Breast epithelium (tissue), 4 donors: Measurements from ENCODE around the gene WARS2. TPM values are rescaled to one million over a fixed set of nuclear protein-coding genes. Genes with fewer than 3 reads are reported as not detected.

Experiments used
- DNase-seq, 2 donors: peaks; one replicate each; pipeline ENCODE4 v3.0.0-alpha.2; 2019; ENCODE audit warnings: low spot score in 2 of 2
- H3K27ac ChIP-seq, 2 donors: fragments of 200-600 bp; sonication (generic) in 1 of 2; one replicate each; pipeline ENCODE4 v1.5.1; 2016 to 2019; ENCODE audit warnings: mild to moderate bottlenecking in 1 of 2
- H3K27me3 ChIP-seq, 2 donors: fragments of 200-600 bp; sonication (generic) in 1 of 2; one replicate each; pipeline versions ENCODE4 v1.5.1 to v1.6.0; 2017 to 2019; ENCODE audit warnings: control low read depth in 1 of 2, mild to moderate bottlenecking in 1 of 2
- H3K36me3 ChIP-seq: fragments of 200-600 bp; one replicate; pipeline ENCODE4 v1.5.1; 2019
- H3K4me1 ChIP-seq, 2 donors: fragments of 200-600 bp; sonication (generic); one replicate each; pipeline ENCODE4 v1.5.1; 2016 to 2019; ENCODE audit warnings: control low read depth in 1 of 2
- H3K4me3 ChIP-seq, 3 donors: fragments of 200-600 bp; sonication (generic); 1 replicate in 2 of 3; 2 replicates in 1 of 3; pipeline ENCODE4 v1.5.1; 2016 to 2019; ENCODE audit warnings: mild to moderate bottlenecking in 3 of 3, moderate library complexity in 2 of 3
- H3K9me3 ChIP-seq, 2 donors: fragments of 200-600 bp; sonication (generic) in 1 of 2; one replicate each; pipeline ENCODE4 v1.5.1; 2016 to 2019; ENCODE audit warnings: control low read depth in 1 of 2
- CTCF ChIP-seq, 3 donors: fragments of 450-650 bp; IDR thresholded peaks; one replicate each; pipeline ENCODE4 v1.5.1; 2016 to 2017; ENCODE audit warnings: antibody characterized with exemption in 3 of 3, mild to moderate bottlenecking in 3 of 3, moderate library complexity in 3 of 3
- POLR2A ChIP-seq: fragments of 450-650 bp; IDR thresholded peaks from one replicate; pipeline ENCODE4 v1.6.1; 2016; ENCODE audit warnings: antibody characterized with exemption, mild to moderate bottlenecking, moderate library complexity
- POLR2AphosphoS5 ChIP-seq, 3 donors: sonication (generic); formaldehyde crosslinking; IDR thresholded peaks; one replicate each; pipeline ENCODE4 v1.6.1; 2017; ENCODE audit warnings: antibody characterized with exemption in 3 of 3
- intact Hi-C: fragments of 100-400 bp; cut with DNase I; formaldehyde crosslinking; loops from one replicate; pipeline ENCODE4 v1.15.1; 2023; ENCODE audit warnings: low total_unique reads
- total RNA-seq, 3 donors: library from RNA; depleted of rRNA; stranded (reverse); fragments of >200 nt; gene quantifications; one replicate each; pipeline ENCODE4 v1.1.0, GENCODE V29; 2016

The WARS2 gene
- total RNA-seq, 3 donors from 2014 or later = 21.1 to 26.2 (median 23.3) TPM

GRCh38 chr1:118984722-118985639 lies 155.5 kb downstream of the WARS2 start:
- DNase-seq = no peak
- Histone ChIP-seq H3K4me3 (peak overlapping the region; percentile 57 to 84 (median 63)), H3K27ac (peak overlapping the region; percentile 82 to 94)

GRCh38 chr1:118984086-118984721 lies 156.2 kb downstream of the WARS2 start:
- Histone ChIP-seq H3K36me3 (no peaks in the 10 kb centered on the region), H3K9me3 (no peaks in the 10 kb centered on the region), H3K27me3 (peaks cover 2 to 84% of the 10 kb centered on the region in 2 donors), H3K4me3 (peak overlapping the region; percentile 57 to 84 (median 63)), H3K4me1 (peaks cover 0 to 6% of the 10 kb centered on the region in 2 donors), H3K27ac (peak overlapping the region; percentile 14 to 94)
- TF ChIP-seq POLR2A (no peak), CTCF (IDR thresholded peaks at IDR 0.05) (no peak), POLR2AphosphoS5 (IDR thresholded peaks at IDR 0.05) (no peak)
- DNase-seq = no peak
- intact Hi-C loops = no loop called here

More at GRCh38 chr1:118984722-118985639, 155.5 kb downstream of the WARS2 start:
- H3K9me3 ChIP-seq = no peaks in the 10 kb centered on the region
- H3K36me3 ChIP-seq = no peaks in the 10 kb centered on the region
- intact Hi-C loops = no loop called here
- H3K27me3 ChIP-seq = peaks cover 2 to 84% of the 10 kb centered on the region in 2 donors
- no peak for TF ChIP-seq CTCF (IDR thresholded peaks at IDR 0.05)
- peaks cover 0 to 6% of the 10 kb centered on the region in 2 donors for H3K4me1 ChIP-seq

GRCh38 chr1:118983558-118984041 lies 156.9 kb downstream of the WARS2 start:
- TF ChIP-seq CTCF (IDR thresholded peaks at IDR 0.05) (no peak), POLR2A (no peak), POLR2AphosphoS5 (IDR thresholded peaks at IDR 0.05) (no peak)
- peaks cover 2 to 77% of the 10 kb centered on the region in 2 donors for H3K27me3 ChIP-seq
- no peaks in the 10 kb centered on the region for H3K9me3 ChIP-seq
- peak overlapping the region in 1 of 2 donors; percentile 94 for H3K27ac ChIP-seq
- intact Hi-C loops = no loop called here
- H3K36me3 ChIP-seq = no peaks in the 10 kb centered on the region
- no peak for DNase-seq
- peak overlapping the region; percentile 57 to 84 (median 63) for H3K4me3 ChIP-seq
- peaks cover 0 to 6% of the 10 kb centered on the region in 2 donors for H3K4me1 ChIP-seq

- peaks cover 2 to 71% of the 10 kb centered on the region in 2 donors for H3K27me3 ChIP-seq
- intact Hi-C loops = no loop called here
- H3K36me3 ChIP-seq = no peaks in the 10 kb centered on the region
- H3K9me3 ChIP-seq = no peaks in the 10 kb centered on the region
- no peak for TF ChIP-seq POLR2A
- no peak for TF ChIP-seq CTCF (IDR thresholded peaks at IDR 0.05)
- no peak for TF ChIP-seq POLR2AphosphoS5 (IDR thresholded peaks at IDR 0.05)
- DNase-seq = no peak
- peak overlapping the region in 2 of 3 donors; percentile 5 to 84 for H3K4me3 ChIP-seq
- H3K4me1 ChIP-seq = peaks cover 0 to 4% of the 10 kb centered on the region in 2 donors
- peak overlapping the region in 1 of 2 donors; percentile 94 for H3K27ac ChIP-seq
Measured at GRCh38 chr1:118982821-118983557, 157.5 kb downstream of the WARS2 start.
